Activated CD4-positive, alpha-beta memory T cell treated with anti-CD3 and anti-CD28 coated beads for 36 hours (primary cell): ENCODE data around the gene IFNA8. TPM values are rescaled to one million over a fixed set of nuclear protein-coding genes. Genes with fewer than 3 reads are reported as not detected.
"Not testable (repeated sequence)": the region's sequence is repeated elsewhere in the genome, so short reads cannot be mapped to it uniquely, and the experiment has no call there.

ENCODE experiments used
- CTCF ChIA-PET: fragments of 350-600 bp; sonication (Branson Sonifier 250); formaldehyde crosslinking; loops from one replicate; lab custom pipeline; 2021; ENCODE audit warnings: antibody characterized with exemption, inconsistent platforms; lab: Charles Lee
- POLR2A ChIA-PET: fragments of 350-600 bp; sonication (Branson Sonifier 250); formaldehyde crosslinking; loops from one replicate; lab custom pipeline; 2021; ENCODE audit warnings: antibody characterized with exemption; lab: Charles Lee
- DNase-seq: peaks from one replicate; pipeline ENCODE4 v3.0.0-alpha.2; 2020
- H3K27ac Mint-ChIP-seq: one replicate; pipeline ENCODE4 v1.8.0; 2021; ENCODE audit warnings: mixed read lengths
- H3K27me3 Mint-ChIP-seq: one replicate; pipeline ENCODE4 v1.8.0; 2021; ENCODE audit warnings: mixed read lengths
- H3K36me3 Mint-ChIP-seq: one replicate; pipeline ENCODE4 v1.8.0; 2021; ENCODE audit warnings: mixed read lengths
- H3K4me1 Mint-ChIP-seq: one replicate; pipeline ENCODE4 v1.8.0; 2021; ENCODE audit warnings: low read depth, mixed read lengths
- H3K4me3 Mint-ChIP-seq: one replicate; pipeline ENCODE4 v1.8.0; 2021; ENCODE audit warnings: mild to moderate bottlenecking, mixed read lengths
- H3K9me3 Mint-ChIP-seq: one replicate; pipeline ENCODE4 v1.8.0; 2021; ENCODE audit warnings: mixed read lengths
- intact Hi-C: fragments of 100-400 bp; cut with micrococcal nuclease; formaldehyde crosslinking; loops from one replicate; pipeline ENCODE4 v1.15.1; 2023
- total RNA-seq, 2 experiments: library from RNA; stranded (reverse); gene quantifications; one replicate each; pipeline ENCODE4 v1.2.3, GENCODE V29; 2021

The IFNA8 gene
- total RNA-seq, 2 experiments from 2014 or later = not detected

- Mint-ChIP-seq H3K27me3 (peaks cover 16% of the 10 kb centered on the region), H3K4me1 (no peaks in the 10 kb centered on the region), H3K27ac (no peak overlapping the region), H3K36me3 (no peaks in the 10 kb centered on the region), H3K9me3 (no peaks in the 10 kb centered on the region), H3K4me3 (no peak overlapping the region)
- intact Hi-C loops = no loop called here
- ChIA-PET POLR2A (no interaction called here), CTCF (interaction anchor here (1.1 to 4.1 kb wide), 5 partner anchors 8 to 39 kb away, joined by 3 to 47 read pairs (median 6); no protein-coding TSS in a partner anchor)
- no peak for DNase-seq
These were observed 23.9 kb downstream of the IFNA8 start for GRCh38 chr9:21432672-21433425.

GRCh38 chr9:21434202-21435014 is 25.5 kb downstream of the IFNA8 start:
- Mint-ChIP-seq H3K36me3 (no peaks in the 10 kb centered on the region), H3K27ac (no peak overlapping the region), H3K4me3 (no peak overlapping the region), H3K27me3 (peaks cover 13% of the 10 kb centered on the region), H3K9me3 (no peaks in the 10 kb centered on the region), H3K4me1 (no peaks in the 10 kb centered on the region)
- POLR2A ChIA-PET = no interaction called here
- CTCF ChIA-PET = interaction anchor here (0.6 to 4.1 kb wide), 49 partner anchors 10 to 1055 kb away, joined by 3 to 47 read pairs (median 4); partner anchors contain the start of genes IFNA8 and KLHL9
- intact Hi-C loops = loop anchor here (1.0 kb wide), 2 partner anchors 21 to 355 kb away; no protein-coding TSS in a partner anchor
- DNase-seq = peak; percentile 35

GRCh38 chr9:21435015-21435383 is 26.1 kb downstream of the IFNA8 start:
- H3K9me3 Mint-ChIP-seq, H3K4me1 Mint-ChIP-seq, H3K4me3 Mint-ChIP-seq, H3K36me3 Mint-ChIP-seq, H3K27ac Mint-ChIP-seq, intact Hi-C loops, POLR2A ChIA-PET, DNase-seq: not testable (repeated sequence)
- H3K27me3 Mint-ChIP-seq = peaks cover 13% of the 10 kb centered on the region
- CTCF ChIA-PET = interaction anchor here (0.6 to 4.1 kb wide), 48 partner anchors 10 to 1056 kb away, joined by 3 to 47 read pairs (median 4); partner anchors contain the start of genes IFNA8 and KLHL9

GRCh38 chr9:21440139-21440538 is 31.2 kb downstream of the IFNA8 start, which contains the start of gene IFNA1:
Gene IFNA1, plus strand, starts transcription at chr9:21440439. Its CDS starts 69 bp downstream, at chr9:21440508.
- H3K4me1 Mint-ChIP-seq = peaks cover 10% of the 10 kb centered on the region

GRCh38 chr9:21443849-21444625 is 35.1 kb downstream of the IFNA8 start:
- ChIA-PET CTCF (interaction anchor here (1.1 to 6.3 kb wide), 2 partner anchors 10 to 48 kb away, joined by 4 to 47 read pairs; no protein-coding TSS in a partner anchor), POLR2A (no interaction called here)
- intact Hi-C loops = no loop called here
- Mint-ChIP-seq H3K27ac (no peak overlapping the region), H3K27me3 (no peaks in the 10 kb centered on the region), H3K4me3 (no peak overlapping the region), H3K36me3 (no peaks in the 10 kb centered on the region), H3K4me1 (peaks cover 10% of the 10 kb centered on the region), H3K9me3 (no peaks in the 10 kb centered on the region)
- no peak for DNase-seq

More at GRCh38 chr9:21440139-21440538, 31.2 kb downstream of the IFNA8 start, which contains the start of gene IFNA1:
- Mint-ChIP-seq H3K27ac (no peak within 1 kb of the TSS), H3K27me3 (peaks cover 3% of the 10 kb centered on the region), H3K36me3 (no peaks in the 10 kb centered on the region), H3K9me3 (no peaks in the 10 kb centered on the region), H3K4me3 (no peak within 1 kb of the TSS)
- ChIA-PET POLR2A (no interaction called here), CTCF (interaction anchor here (0.9 to 1.4 kb wide), 2 partner anchors 26 to 114 kb away, joined by 3 to 5 read pairs; no protein-coding TSS in a partner anchor)
- no peak for DNase-seq
- intact Hi-C loops = no loop called here

GRCh38 chr9:21449312-21449711 is 40.4 kb downstream of the IFNA8 start:
- POLR2A ChIA-PET, intact Hi-C loops, H3K9me3 Mint-ChIP-seq, DNase-seq, H3K27me3 Mint-ChIP-seq, H3K4me1 Mint-ChIP-seq, H3K27ac Mint-ChIP-seq, H3K4me3 Mint-ChIP-seq, H3K36me3 Mint-ChIP-seq: not testable (repeated sequence)
- CTCF ChIA-PET = interaction anchor here (1.3 kb wide), 1 partner anchor 14 kb away, joined by 3 read pairs; no protein-coding TSS in a partner anchor

- no peaks in the 10 kb centered on the region for H3K36me3 Mint-ChIP-seq
- intact Hi-C loops = no loop called here
- ChIA-PET CTCF (interaction anchor here (1.3 kb wide), 1 partner anchor 16 kb away, joined by 3 read pairs; no protein-coding TSS in a partner anchor), POLR2A (no interaction called here)
- no peaks in the 10 kb centered on the region for H3K4me1 Mint-ChIP-seq
- H3K27me3 Mint-ChIP-seq = peaks cover 1% of the 10 kb centered on the region
- H3K27ac Mint-ChIP-seq = no peak overlapping the region
- no peaks in the 10 kb centered on the region for H3K9me3 Mint-ChIP-seq
- H3K4me3 Mint-ChIP-seq = no peak overlapping the region
- DNase-seq = no peak
These were observed 41.9 kb downstream of the IFNA8 start for GRCh38 chr9:21450733-21451394.

- no peak overlapping the region for H3K4me3 Mint-ChIP-seq
- no peak for DNase-seq
- H3K9me3 Mint-ChIP-seq = no peaks in the 10 kb centered on the region
- H3K27ac Mint-ChIP-seq = no peak overlapping the region
- H3K27me3 Mint-ChIP-seq = peaks cover 5% of the 10 kb centered on the region
- no peaks in the 10 kb centered on the region for H3K4me1 Mint-ChIP-seq
- intact Hi-C loops = no loop called here
- ChIA-PET CTCF (interaction anchor here (0.9 to 1.9 kb wide), 4 partner anchors 13 to 257 kb away, joined by 3 to 5 read pairs (median 4); no protein-coding TSS in a partner anchor), POLR2A (no interaction called here)
- no peaks in the 10 kb centered on the region for H3K36me3 Mint-ChIP-seq
These were observed 43.8 kb downstream of the IFNA8 start for GRCh38 chr9:21452681-21453080.

- intact Hi-C loops = loop anchor here (2.0 kb wide), 1 partner anchor 135 kb away; no protein-coding TSS in a partner anchor
- ChIA-PET POLR2A (no interaction called here), CTCF (interaction anchor here (0.7 to 2.8 kb wide), 8 partner anchors 12 to 1013 kb away, joined by 3 to 30 read pairs (median 10); no protein-coding TSS in a partner anchor)
- DNase-seq = no peak
- H3K4me3 Mint-ChIP-seq = no peak overlapping the region
- no peak overlapping the region for H3K27ac Mint-ChIP-seq
- no peaks in the 10 kb centered on the region for H3K9me3 Mint-ChIP-seq
- H3K27me3 Mint-ChIP-seq = peaks cover 5% of the 10 kb centered on the region
- no peaks in the 10 kb centered on the region for H3K36me3 Mint-ChIP-seq
- H3K4me1 Mint-ChIP-seq = no peaks in the 10 kb centered on the region
These were observed 45.2 kb downstream of the IFNA8 start for GRCh38 chr9:21454149-21454548.

- peaks cover 5% of the 10 kb centered on the region for H3K27me3 Mint-ChIP-seq
- H3K9me3 Mint-ChIP-seq = no peaks in the 10 kb centered on the region
- CTCF ChIA-PET = interaction anchor here (0.6 to 2.8 kb wide), 15 partner anchors 11 to 296 kb away, joined by 3 to 30 read pairs (median 11); no protein-coding TSS in a partner anchor
- H3K4me3 Mint-ChIP-seq = no peak overlapping the region
- no peak overlapping the region for H3K27ac Mint-ChIP-seq
- H3K4me1 Mint-ChIP-seq = no peaks in the 10 kb centered on the region
- POLR2A ChIA-PET = no interaction called here
- intact Hi-C loops = loop anchor here (1.0 to 2.0 kb wide), 2 partner anchors 21 to 137 kb away; no protein-coding TSS in a partner anchor
- H3K36me3 Mint-ChIP-seq = no peaks in the 10 kb centered on the region
- DNase-seq = no peak
These were observed 46.4 kb downstream of the IFNA8 start for GRCh38 chr9:21455320-21455719.
